HCT116 (cell line): Measurements from ENCODE around the gene MID1. TPM values are rescaled to one million over a fixed set of nuclear protein-coding genes. Genes with fewer than 3 reads are reported as not detected.

Experiments
- ATAC-seq: fragments of 200-7000 bp; cut with Tn5 transposase; 2 replicates; pipeline ENCODE4 v1.9.1; 2020; ENCODE audit warnings: mild to moderate bottlenecking, moderate library complexity
- BruUV-seq: library from RNA; stranded (reverse); fragments of 400-500 nt; replicated peaks from 2 replicates; lab custom pipeline; 2021; lab: Mats Ljungman, UMichigan
- CTCF ChIA-PET: fragments of 300-600 bp; sonication (Branson Sonifier 250); formaldehyde crosslinking; loops from one replicate; lab custom pipeline; 2021; ENCODE audit warnings: antibody characterized with exemption; lab: Charles Lee
- POLR2A ChIA-PET: fragments of 300-600, 350-600 bp; sonication (Branson Sonifier 250); formaldehyde crosslinking; loops from one replicate; lab custom pipeline; 2021; ENCODE audit warnings: antibody characterized with exemption; lab: Charles Lee
- RAD21 ChIA-PET, 2 experiments: fragments of 300-600 bp; sonication (Branson Sonifier 250); formaldehyde crosslinking; loops; one replicate each; lab custom pipeline; 2023; ENCODE audit warnings: low total read pairs in 2 of 2; ENCODE audit not compliant: uncharacterized antibody in 2 of 2, unreplicated experiment in 2 of 2, low non-redundant PET in 1 of 2; lab: Charles Lee
- DNase-seq: peaks from one replicate; pipeline ENCODE4 v3.0.0-alpha.2; 2010; ENCODE audit warnings: low read depth, low spot score
- H2AFZ ChIP-seq: fragments of 200-600 bp; shearing (Covaris generic), sonication (generic); 2 replicates; pipeline ENCODE4 v1.6.1; 2017; ENCODE audit warnings: low read depth, mixed run types, mixed read lengths, antibody characterized with exemption, low read length; ENCODE audit not compliant: poor library complexity, severe bottlenecking
- H3K27ac ChIP-seq: 2 replicates; pipeline ENCODE4 v1.5.1; 2012; ENCODE audit warnings: low read depth, low read length
- H3K27me3 ChIP-seq: fragments of 200-600 bp; sonication (generic); 2 replicates; pipeline ENCODE4 v1.6.1; 2016; ENCODE audit warnings: mixed run types, low read length, mixed read lengths; ENCODE audit not compliant: insufficient read depth
- H3K36me3 ChIP-seq, 2 experiments: fragments of 200-500 bp in 1 of 2; fragments of 200-600 bp in 1 of 2; sonication (Bioruptor generic) in 1 of 2; sonication (generic) in 1 of 2; 2 replicates each; pipeline versions ENCODE4 v1.5.1 to v1.6.1; 2014 to 2016; ENCODE audit warnings: low read length in 2 of 2, inconsistent platforms in 1 of 2, mixed read lengths in 1 of 2, mixed run types in 1 of 2; ENCODE audit not compliant: insufficient read depth in 2 of 2, control insufficient read depth in 1 of 2
- H3K4me1 ChIP-seq, 2 experiments: fragments of 200-600 bp in 1 of 2; sonication (generic) in 1 of 2; 2 replicates each; pipeline versions ENCODE4 v1.5.1 to v1.6.1; 2012 to 2017; ENCODE audit warnings: low read length in 2 of 2, inconsistent platforms in 1 of 2, mild to moderate bottlenecking in 1 of 2, mixed read lengths in 1 of 2, mixed run types in 1 of 2, moderate library complexity in 1 of 2; ENCODE audit not compliant: insufficient read depth in 2 of 2, control insufficient read depth in 1 of 2
- H3K4me2 ChIP-seq: fragments of 200-600 bp; sonication (generic); 2 replicates; pipeline ENCODE4 v1.6.1; 2017; ENCODE audit warnings: mixed run types, low read length, mixed read lengths
- H3K4me3 ChIP-seq, 2 experiments: fragments of 200-600 bp in 1 of 2; sonication (generic) in 1 of 2; replicated peaks in 1 of 2; 2 replicates each; pipeline ENCODE4 v1.5.1; 2011 to 2016; ENCODE audit warnings: low read length in 2 of 2, control low read depth in 1 of 2, low read depth in 1 of 2, mild to moderate bottlenecking in 1 of 2, mixed read lengths in 1 of 2, mixed run types in 1 of 2
- H3K79me2 ChIP-seq: fragments of 200-600 bp; sonication (generic); 2 replicates; pipeline ENCODE4 v1.6.1; 2017; ENCODE audit warnings: mild to moderate bottlenecking, mixed run types, low read length, moderate library complexity, mixed read lengths; ENCODE audit not compliant: insufficient read depth
- H3K9ac ChIP-seq: fragments of 200-600 bp; sonication (generic); 2 replicates; pipeline ENCODE4 v1.6.1; 2016; ENCODE audit warnings: low read length, mixed read lengths
- H3K9me2 ChIP-seq: fragments of 200-600 bp; sonication (generic), shearing (Covaris generic); 2 replicates; pipeline ENCODE4 v1.6.1; 2017; ENCODE audit warnings: mixed run types, mild to moderate bottlenecking, moderate library complexity; ENCODE audit not compliant: insufficient read depth
- H3K9me3 ChIP-seq, 2 experiments: fragments of 200-500 bp in 1 of 2; fragments of 200-600 bp in 1 of 2; sonication (Bioruptor generic) in 1 of 2; sonication (generic) in 1 of 2; 2 replicates each; pipeline ENCODE4 v1.6.1; 2014 to 2017; ENCODE audit warnings: low read length in 2 of 2, mixed read lengths in 2 of 2, inconsistent platforms in 1 of 2, low read depth in 1 of 2, mild to moderate bottlenecking in 1 of 2, mixed run types in 1 of 2, moderate library complexity in 1 of 2; ENCODE audit not compliant: control insufficient read depth in 1 of 2, insufficient read depth in 1 of 2
- H4K20me1 ChIP-seq: fragments of 200-600 bp; sonication (generic), shearing (Covaris generic); 2 replicates; pipeline ENCODE4 v1.6.1; 2017; ENCODE audit warnings: mixed run types, mild to moderate bottlenecking, moderate library complexity; ENCODE audit not compliant: insufficient read depth
- CEBPB ChIP-seq: IDR thresholded peaks from 2 replicates; pipeline ENCODE4 v1.6.1; 2012; ENCODE audit warnings: low read depth
- CTCF ChIP-seq, 3 experiments: fragments of 200-600 bp in 1 of 3; sonication (generic) in 1 of 3; IDR thresholded peaks in 2 of 3; conservative IDR thresholded peaks in 1 of 3; 2 replicates each; pipeline ENCODE4 v1.5.1; 2012 to 2017; ENCODE audit warnings: low read depth in 2 of 3, low read length in 2 of 3, antibody characterized with exemption in 1 of 3, borderline replicate concordance in 1 of 3, control low read depth in 1 of 3, mild to moderate bottlenecking in 1 of 3, mixed read lengths in 1 of 3, mixed run types in 1 of 3, moderate library complexity in 1 of 3; ENCODE audit not compliant: insufficient read depth in 1 of 3
- YY1 ChIP-seq: IDR thresholded peaks from 2 replicates; pipeline ENCODE4 v1.6.1; 2011; ENCODE audit warnings: low read length, low read depth, moderate library complexity, mild to moderate bottlenecking; ENCODE audit not compliant: insufficient replicate concordance; ENCODE audit errors: extremely low read depth
- ZFX ChIP-seq: fragments of 450-650 bp; IDR thresholded peaks from 2 replicates; pipeline ENCODE4 v1.6.1; 2017
- ZNF274 ChIP-seq: fragments of 200-500 bp; sonication (Bioruptor generic); IDR thresholded peaks from 2 replicates; pipeline ENCODE4 v1.6.1; 2014; ENCODE audit warnings: mild to moderate bottlenecking, low read depth, low read length, inconsistent platforms
- intact Hi-C: fragments of 100-400 bp; cut with micrococcal nuclease; formaldehyde crosslinking; loops from 2 replicates; pipeline ENCODE4 v1.10.0; 2022
- total RNA-seq: library from RNA; stranded (reverse); gene quantifications from one replicate; pipeline ENCODE4 v1.2.1, GENCODE V29; 2021; ENCODE audit not compliant: unreplicated experiment
- TF ChIP-seq, protein P1 (sequence below): IDR thresholded peaks from 2 replicates; pipeline ENCODE4 v1.6.1; 2012; ENCODE audit warnings: low read depth

The MID1 gene
- total RNA-seq, 1 experiment from 2014 or later, result 48.8 TPM

DNA sequence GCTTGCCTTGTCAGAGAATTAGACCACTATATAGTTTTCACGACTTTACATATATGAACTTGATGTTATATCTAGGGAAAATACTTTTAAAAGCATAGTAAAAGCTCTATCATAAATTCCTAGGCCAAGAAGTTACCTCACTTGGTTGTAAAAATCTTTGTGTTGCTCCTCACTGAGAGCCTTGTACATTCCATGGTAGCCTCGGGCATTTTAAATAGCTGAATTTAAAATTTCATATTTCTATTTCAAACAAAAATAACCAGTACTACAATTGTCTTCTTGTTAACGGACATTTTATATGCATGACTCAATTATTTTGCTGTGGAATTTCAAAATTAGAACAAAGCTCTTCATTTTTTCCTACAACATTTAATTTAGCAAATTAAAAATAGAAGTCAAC is 107.6 kb downstream of the MID1 start:
- no peaks in the 10 kb centered on the region for H3K9me2 ChIP-seq
- TF ChIP-seq, protein P1, sequence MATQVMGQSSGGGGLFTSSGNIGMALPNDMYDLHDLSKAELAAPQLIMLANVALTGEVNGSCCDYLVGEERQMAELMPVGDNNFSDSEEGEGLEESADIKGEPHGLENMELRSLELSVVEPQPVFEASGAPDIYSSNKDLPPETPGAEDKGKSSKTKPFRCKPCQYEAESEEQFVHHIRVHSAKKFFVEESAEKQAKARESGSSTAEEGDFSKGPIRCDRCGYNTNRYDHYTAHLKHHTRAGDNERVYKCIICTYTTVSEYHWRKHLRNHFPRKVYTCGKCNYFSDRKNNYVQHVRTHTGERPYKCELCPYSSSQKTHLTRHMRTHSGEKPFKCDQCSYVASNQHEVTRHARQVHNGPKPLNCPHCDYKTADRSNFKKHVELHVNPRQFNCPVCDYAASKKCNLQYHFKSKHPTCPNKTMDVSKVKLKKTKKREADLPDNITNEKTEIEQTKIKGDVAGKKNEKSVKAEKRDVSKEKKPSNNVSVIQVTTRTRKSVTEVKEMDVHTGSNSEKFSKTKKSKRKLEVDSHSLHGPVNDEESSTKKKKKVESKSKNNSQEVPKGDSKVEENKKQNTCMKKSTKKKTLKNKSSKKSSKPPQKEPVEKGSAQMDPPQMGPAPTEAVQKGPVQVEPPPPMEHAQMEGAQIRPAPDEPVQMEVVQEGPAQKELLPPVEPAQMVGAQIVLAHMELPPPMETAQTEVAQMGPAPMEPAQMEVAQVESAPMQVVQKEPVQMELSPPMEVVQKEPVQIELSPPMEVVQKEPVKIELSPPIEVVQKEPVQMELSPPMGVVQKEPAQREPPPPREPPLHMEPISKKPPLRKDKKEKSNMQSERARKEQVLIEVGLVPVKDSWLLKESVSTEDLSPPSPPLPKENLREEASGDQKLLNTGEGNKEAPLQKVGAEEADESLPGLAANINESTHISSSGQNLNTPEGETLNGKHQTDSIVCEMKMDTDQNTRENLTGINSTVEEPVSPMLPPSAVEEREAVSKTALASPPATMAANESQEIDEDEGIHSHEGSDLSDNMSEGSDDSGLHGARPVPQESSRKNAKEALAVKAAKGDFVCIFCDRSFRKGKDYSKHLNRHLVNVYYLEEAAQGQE, result no peak
- TF ChIP-seq CEBPB (no peak), ZNF274 (no peak), YY1 (no peak), CTCF (IDR thresholded peaks at IDR 0.05 in 2 of 3, conservative IDR thresholded peaks at IDR 0.05 in 1 of 3; ENCODE audit: borderline replicate concordance in 1 of 3, insufficient read depth in 1 of 3, low read depth in 2 of 3, low read length in 2 of 3) (no peak), ZFX (no peak)
- intact Hi-C loops, result no loop called here
- ChIA-PET CTCF (no interaction called here), POLR2A (no interaction called here), RAD21 (no interaction called here)
- H3K9me3 ChIP-seq, result no peaks in the 10 kb centered on the region
- H3K4me3 ChIP-seq, result no peak overlapping the region
- no peak for DNase-seq
- peaks cover 25% of the 10 kb centered on the region; the same call in 1 of the 2 replicates for H3K79me2 ChIP-seq
- no peaks in the 10 kb centered on the region for H3K27me3 ChIP-seq
- H3K27ac ChIP-seq, result no peak overlapping the region
- ATAC-seq, result no peak
- peaks cover 6 to 24% of the 10 kb centered on the region in 2 experiments; a peak in 3 of 4 replicates for H3K4me1 ChIP-seq
- no peak overlapping the region for H2AFZ ChIP-seq
- H3K36me3 ChIP-seq, result no peaks in the 10 kb centered on the region
- no peak overlapping the region for H3K9ac ChIP-seq
- H4K20me1 ChIP-seq, result no peaks in the 10 kb centered on the region
- H3K4me2 ChIP-seq, result peak overlapping the region; percentile 17; the same call in 1 of the 2 replicates
- no TSS peak for BruUV-seq
